HUDEP-2 (cell line): Measurements from ENCODE around the gene OMP.
A peak's percentile ranks its signal among the peaks of the same experiment; 100 is the strongest.

ENCODE experiments used
- DNase-seq, 76 experiments: peaks; one replicate each; lab custom pipeline; 2025; ENCODE audit not compliant: unreplicated experiment in 76 of 76; lab: John Stamatoyannopoulos, UW

Gene OMP

DNA sequence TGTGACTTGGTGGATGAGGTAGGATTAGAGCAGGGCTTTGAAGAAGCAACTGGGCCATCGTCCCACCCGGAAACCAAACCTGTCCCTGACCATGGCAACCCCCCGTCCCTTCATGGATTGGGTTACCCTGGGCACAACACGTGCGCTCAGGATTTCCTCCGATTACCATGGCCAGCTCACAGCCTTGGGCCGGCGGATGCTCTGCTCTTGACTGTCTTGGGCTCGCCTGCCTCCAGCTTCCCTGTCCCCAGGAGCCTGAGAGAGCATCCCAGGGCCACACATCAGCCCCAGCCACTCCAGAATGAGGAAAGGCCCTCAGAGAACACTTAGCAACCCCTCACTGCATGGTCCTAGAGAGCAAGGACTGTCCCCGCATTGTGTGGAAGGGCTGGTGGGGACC is 48.2 kb downstream of the OMP start:
- DNase-seq = no peak

DNA sequence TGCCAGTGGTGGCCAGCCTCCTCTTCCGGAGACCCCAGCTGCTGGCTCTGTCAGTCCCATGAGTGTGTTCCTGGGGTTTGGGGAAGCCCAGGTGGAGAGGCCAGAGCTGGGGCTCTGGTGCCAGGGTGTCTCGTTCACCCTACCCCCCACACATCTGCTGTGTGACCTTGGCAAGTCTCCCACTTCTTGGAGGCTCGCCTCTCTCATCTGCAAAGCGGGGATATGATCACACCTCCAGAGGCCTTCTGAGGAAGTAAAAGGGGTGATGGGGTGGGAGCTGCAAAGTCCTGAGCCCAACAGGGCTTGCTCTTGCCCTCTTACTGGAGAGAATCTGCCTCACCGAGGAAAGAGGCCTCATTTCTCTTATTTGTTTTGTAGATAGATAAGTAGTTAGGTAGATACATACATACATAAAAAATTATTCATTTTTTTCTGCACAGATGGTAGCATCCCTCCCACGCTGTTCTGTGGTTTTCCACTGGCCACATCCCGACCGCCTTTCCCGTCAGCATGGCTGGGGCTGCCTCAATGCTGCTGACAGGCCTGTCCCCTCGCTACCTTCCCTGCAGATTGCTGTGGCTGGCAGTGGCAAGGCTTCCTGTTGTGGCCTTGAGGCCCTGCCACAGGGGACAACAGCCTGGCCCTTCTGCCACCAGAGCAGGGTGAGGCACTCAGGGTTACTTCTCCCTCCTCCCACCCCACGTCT is 49.3 kb downstream of the OMP start:
- DNase-seq = peak in 13 of 76 experiments; percentile 5 to 38 (median 14)

DNA sequence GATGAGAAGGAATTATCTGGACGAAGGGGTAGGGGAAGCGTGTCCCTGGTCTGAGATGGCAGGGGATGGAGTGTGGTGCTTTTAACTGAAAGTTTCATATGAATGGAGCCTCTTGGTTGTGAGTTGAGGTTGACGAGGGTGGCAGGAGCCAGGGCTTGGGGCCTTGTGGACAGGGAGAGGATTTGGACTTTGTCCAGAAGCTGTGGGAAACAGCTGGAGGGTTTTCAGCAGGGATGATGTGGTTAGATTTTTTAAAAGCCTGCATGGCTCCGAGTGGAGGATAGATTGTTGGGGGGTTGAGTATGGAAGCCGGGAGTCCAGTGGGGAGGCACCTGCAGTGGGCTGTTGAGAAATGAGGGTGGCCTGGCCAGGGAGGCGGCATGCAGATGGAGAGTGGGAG is 50.2 kb downstream of the OMP start:
- no peak for DNase-seq
